B cell (primary cell): ENCODE results near the gene C1QTNF7. TPM values are rescaled to one million over a fixed set of nuclear protein-coding genes. Genes with fewer than 3 reads are reported as not detected.

Experiments
- ATAC-seq: fragments of 200-7000 bp; cut with Tn5 transposase; one replicate; pipeline ENCODE4 v1.10.0; 2021; ENCODE audit warnings: low read depth, mild to moderate bottlenecking, moderate number of reproducible peaks, moderate library complexity
- CTCF ChIA-PET: fragments of 350-600 bp; sonication (Branson Sonifier 250); formaldehyde crosslinking; loops from one replicate; lab custom pipeline; 2021; ENCODE audit warnings: antibody characterized with exemption, inconsistent platforms; lab: Charles Lee
- POLR2A ChIA-PET: fragments of 350-600 bp; sonication (Branson Sonifier 250); formaldehyde crosslinking; loops from one replicate; lab custom pipeline; 2021; ENCODE audit warnings: antibody characterized with exemption; lab: Charles Lee
- DNase-seq: peaks from one replicate; pipeline ENCODE4 v3.0.0; 2013
- H2AFZ ChIP-seq: 2 replicates; pipeline ENCODE4 v1.6.1; 2012; ENCODE audit warnings: mild to moderate bottlenecking, low read depth, low read length; ENCODE audit not compliant: insufficient read depth, poor library complexity, severe bottlenecking
- H3K27ac ChIP-seq, 2 donors: 1 replicate in 1 of 2; 2 replicates in 1 of 2; pipeline ENCODE4 v1.5.1; 2012 to 2013; ENCODE audit warnings: low read length in 2 of 2, mild to moderate bottlenecking in 2 of 2, moderate library complexity in 1 of 2
- H3K27me3 ChIP-seq, 4 experiments: fragments of 200-600 bp in 1 of 4; sonication (generic) in 1 of 4; replicated peaks in 1 of 4; 1 replicate in 2 of 4; 2 replicates in 2 of 4; pipeline versions ENCODE4 v1.6.1 to v1.7.0; 2013 to 2016; ENCODE audit warnings: low read length in 3 of 4, mild to moderate bottlenecking in 2 of 4, mixed read lengths in 1 of 4, moderate library complexity in 1 of 4; ENCODE audit not compliant: insufficient read depth in 4 of 4, control insufficient read depth in 3 of 4; ENCODE audit errors: control extremely low read depth in 1 of 4
- H3K36me3 ChIP-seq, 2 experiments: replicated peaks in 1 of 2; 1 replicate in 1 of 2; 2 replicates in 1 of 2; pipeline versions ENCODE4 v1.6.1 to v1.7.1; 2013; ENCODE audit warnings: low read length in 1 of 2; ENCODE audit not compliant: insufficient read depth in 2 of 2, control insufficient read depth in 1 of 2; ENCODE audit errors: control extremely low read depth in 1 of 2, extremely low read depth in 1 of 2
- H3K4me1 ChIP-seq, 2 donors: fragments of 200-600 bp in 1 of 2; sonication (generic) in 1 of 2; 1 replicate in 1 of 2; 2 replicates in 1 of 2; pipeline versions ENCODE4 v1.5.1 to v1.6.1; 2013 to 2017; ENCODE audit warnings: low read length in 2 of 2; ENCODE audit not compliant: control insufficient read depth in 2 of 2, insufficient read depth in 2 of 2
- H3K4me2 ChIP-seq: replicated peaks from 2 replicates; pipeline ENCODE3; 2012; ENCODE audit warnings: mild to moderate bottlenecking, low read depth, low read length; ENCODE audit not compliant: poor library complexity, severe bottlenecking
- H3K4me3 ChIP-seq, 5 experiments: fragments of 200-600 bp in 1 of 5; sonication (generic) in 1 of 5; 1 replicate in 3 of 5; 2 replicates in 2 of 5; pipeline versions ENCODE4 v1.5.1 to v1.7.0; 2011 to 2016; ENCODE audit warnings: low read length in 4 of 5, mild to moderate bottlenecking in 4 of 5, low read depth in 2 of 5, control low read depth in 1 of 5, moderate library complexity in 1 of 5; ENCODE audit not compliant: insufficient read depth in 1 of 5; ENCODE audit errors: control extremely low read depth in 1 of 5, extremely low read depth in 1 of 5
- H3K79me2 ChIP-seq: fragments of 200-600 bp; sonication (generic); one replicate; pipeline ENCODE4 v1.6.0; 2016; ENCODE audit warnings: low read length; ENCODE audit not compliant: control insufficient read depth, insufficient read depth
- H3K9ac ChIP-seq: fragments of 200-600 bp; sonication (generic); 2 replicates; pipeline ENCODE4 v1.6.1; 2017; ENCODE audit warnings: mild to moderate bottlenecking, low read length, moderate library complexity
- H3K9me3 ChIP-seq, 3 donors: one replicate each; pipeline versions ENCODE4 v1.6.1 to v1.7.1; 2013; ENCODE audit warnings: low read length in 2 of 3; ENCODE audit not compliant: control insufficient read depth in 2 of 3, insufficient read depth in 1 of 3; ENCODE audit errors: control extremely low read depth in 1 of 3
- H4K20me1 ChIP-seq: 2 replicates; pipeline ENCODE4 v1.6.0; 2012; ENCODE audit warnings: mild to moderate bottlenecking, low read length; ENCODE audit not compliant: insufficient read depth, control insufficient read depth, poor library complexity, severe bottlenecking
- H3K27ac Mint-ChIP-seq: one replicate; pipeline ENCODE4 v1.8.0; 2021; ENCODE audit warnings: mixed read lengths
- H3K27me3 Mint-ChIP-seq: one replicate; pipeline ENCODE4 v1.8.0; 2021; ENCODE audit warnings: mixed read lengths
- H3K4me1 Mint-ChIP-seq: one replicate; pipeline ENCODE4 v1.8.0; 2021; ENCODE audit warnings: mixed read lengths
- H3K4me3 Mint-ChIP-seq: one replicate; pipeline ENCODE4 v1.8.0; 2021; ENCODE audit warnings: mixed read lengths
- H3K9me3 Mint-ChIP-seq: one replicate; pipeline ENCODE4 v1.8.0; 2022; ENCODE audit warnings: mixed read lengths; ENCODE audit not compliant: insufficient read depth
- CTCF ChIP-seq: fragments of 200-600 bp; IDR thresholded peaks from one replicate; pipeline ENCODE4 v1.8.0; 2022; ENCODE audit warnings: antibody characterized with exemption, mild to moderate bottlenecking
- EZH2 ChIP-seq: IDR thresholded peaks from 2 replicates; pipeline ENCODE4 v1.6.1; 2012; ENCODE audit warnings: borderline replicate concordance, low read depth, mild to moderate bottlenecking, moderate library complexity, low read length; ENCODE audit not compliant: insufficient read depth, poor library complexity, severe bottlenecking
- WGBS: methylation state at CpG from one replicate; pipeline ENCODE4 v1.1.5; 2013; ENCODE audit warnings: missing lambda C conversion rate; ENCODE audit not compliant: insufficient coverage; 5-methylcytosine and 5-hydroxymethylcytosine counted together
- intact Hi-C: fragments of 100-400 bp; cut with micrococcal nuclease; formaldehyde crosslinking; loops from one replicate; pipeline ENCODE4 v1.10.0; 2022
- polyA plus RNA-seq: library from polyadenylated mRNA; depleted of rRNA; stranded (reverse); fragments of >200 nt; gene quantifications from 2 replicates; pipeline ENCODE4 v1.2.3, GENCODE V29; 2012
- total RNA-seq, 2 donors: library from RNA; stranded (reverse); fragments of 120-200 nt in 1 of 2; gene quantifications; 1 replicate in 1 of 2; 2 replicates in 1 of 2; pipeline versions ENCODE4 v1.2.3 to v1.2.4, GENCODE V29; 2013 to 2022

The C1QTNF7 gene
- total and polyA plus RNA-seq, 2 donors (not counting 1 experiment from before 2014, with no cell fraction given), result not detected

GRCh38 chr4:15413010-15413622 is 14.7 kb upstream of the C1QTNF7 start:
- Histone ChIP-seq H2AFZ (peak overlapping the region; percentile 44), H3K4me3 (peak overlapping the region in 2 of 5 experiments; percentile 9 to 17), H3K27ac (peak overlapping the region; percentile 61 to 63), H3K4me2 (peak overlapping the region; percentile 61), H4K20me1 (no peaks in the 10 kb centered on the region), H3K9me3 (no peaks in the 10 kb centered on the region), H3K27me3 (no peaks in the 10 kb centered on the region), H3K9ac (peak overlapping the region; percentile 15), H3K36me3 (no peaks in the 10 kb centered on the region), H3K79me2 (peaks cover 8% of the 10 kb centered on the region), H3K4me1 (peaks cover 74 to 75% of the 10 kb centered on the region in 2 donors)
- intact Hi-C loops, result loop anchor here (5.0 to 10.0 kb wide), 3 partner anchors 44 to 411 kb away; partner anchors contain the start of genes CPEB2 and FBXL5
- ATAC-seq (no peak), DNase-seq (no peak)
- POLR2A ChIA-PET, result no interaction called here
- TF ChIP-seq CTCF (no peak), EZH2 (no peak)
- 10% methylated on average over 2 of the region's 6 CpGs for WGBS
- peak overlapping the region; percentile 44 for H3K4me3 Mint-ChIP-seq
- peak overlapping the region; percentile 70 for H3K27ac Mint-ChIP-seq
- H3K27me3 Mint-ChIP-seq, result no peaks in the 10 kb centered on the region
- CTCF ChIA-PET, result interaction anchor here (0.9 to 1.9 kb wide), 3 partner anchors 16 to 48 kb away, joined by 3 to 4 read pairs (median 3); no protein-coding TSS in a partner anchor
- no peaks in the 10 kb centered on the region for H3K9me3 Mint-ChIP-seq
- peaks cover 78% of the 10 kb centered on the region for H3K4me1 Mint-ChIP-seq

- ChIA-PET POLR2A (no interaction called here), CTCF (interaction anchor here (0.9 to 1.9 kb wide), 3 partner anchors 17 to 47 kb away, joined by 3 to 4 read pairs (median 3); no protein-coding TSS in a partner anchor)
- Histone ChIP-seq H3K27ac (peak overlapping the region; percentile 61 to 63), H3K4me3 (peak overlapping the region in 1 of 5 experiments; percentile 17), H3K79me2 (peaks cover 6% of the 10 kb centered on the region), H4K20me1 (no peaks in the 10 kb centered on the region), H3K27me3 (no peaks in the 10 kb centered on the region), H3K9me3 (no peaks in the 10 kb centered on the region), H3K36me3 (no peaks in the 10 kb centered on the region), H3K4me2 (peak overlapping the region; percentile 61), H3K9ac (no peak overlapping the region), H3K4me1 (peaks cover 74 to 75% of the 10 kb centered on the region in 2 donors), H2AFZ (peak overlapping the region; percentile 44)
- peak overlapping the region; percentile 70 for H3K27ac Mint-ChIP-seq
- no peak for TF ChIP-seq CTCF
- TF ChIP-seq EZH2, result no peak
- H3K4me3 Mint-ChIP-seq, result peak overlapping the region; percentile 44
- ATAC-seq (no peak), DNase-seq (no peak)
- H3K4me1 Mint-ChIP-seq, result peaks cover 80% of the 10 kb centered on the region
- no peaks in the 10 kb centered on the region for H3K9me3 Mint-ChIP-seq
- no CpG with 5 or more reads among the region's 2 CpGs for WGBS
- no peaks in the 10 kb centered on the region for H3K27me3 Mint-ChIP-seq
- intact Hi-C loops, result loop anchor here (2.0 to 10.0 kb wide), 4 partner anchors 13 to 411 kb away; partner anchors contain the start of genes CPEB2 and FBXL5
Measured at GRCh38 chr4:15413623-15414019, 14.2 kb upstream of the C1QTNF7 start.
